ENCODE results near the gene DMBX1.

- TF ChIP-seq CTCF (conservative IDR thresholded peaks at IDR 0.05) (no peak), EZH2 (IDR thresholded peaks at IDR 0.05; ENCODE audit: low read depth) (no peak)
These were observed 28.4 kb downstream of the DMBX1 start for GRCh38 chr1:46517932-46518498.
